A673 (cell line): Measurements from ENCODE around the gene SH3D19. TPM values are rescaled to one million over a fixed set of nuclear protein-coding genes. Genes with fewer than 3 reads are reported as not detected.

Experiments
- BruUV-seq: library from RNA; stranded (reverse); fragments of 400-500 nt; replicated peaks from 2 replicates; lab custom pipeline; 2021; lab: Mats Ljungman, UMichigan
- CTCF ChIA-PET: fragments of 300-600 bp; sonication (Branson Sonifier 250); formaldehyde crosslinking; loops from one replicate; lab custom pipeline; 2022; ENCODE audit warnings: antibody characterized with exemption; lab: Charles Lee
- POLR2A ChIA-PET: fragments of 300-600 bp; sonication (Branson Sonifier 250); formaldehyde crosslinking; loops from one replicate; lab custom pipeline; 2022; ENCODE audit warnings: antibody characterized with exemption; ENCODE audit not compliant: low non-redundant PET; lab: Charles Lee
- DNase-seq: peaks from one replicate; pipeline ENCODE4 v3.0.0-alpha.2; 2015; ENCODE audit warnings: low spot score
- H3K27ac ChIP-seq: fragments of 200-600 bp; sonication (generic); 2 replicates; pipeline ENCODE4 v1.5.1; 2016; ENCODE audit warnings: mixed run types, low read depth, mild to moderate bottlenecking, mixed read lengths, antibody characterized with exemption, low read length; ENCODE audit not compliant: poor library complexity, severe bottlenecking
- H3K27me3 ChIP-seq: fragments of 200-600 bp; sonication (generic); replicated peaks from 2 replicates; pipeline ENCODE4 v1.6.1; 2017; ENCODE audit warnings: mixed run types, low read depth, mild to moderate bottlenecking, mixed read lengths, antibody characterized with exemption, low read length; ENCODE audit not compliant: insufficient read depth, poor library complexity
- H3K36me3 ChIP-seq: fragments of 200-600 bp; sonication (generic); 2 replicates; pipeline ENCODE4 v1.6.1; 2016; ENCODE audit warnings: mixed run types, mild to moderate bottlenecking, mixed read lengths, antibody characterized with exemption, low read length; ENCODE audit not compliant: insufficient read depth, poor library complexity, severe bottlenecking
- H3K4me1 ChIP-seq: fragments of 200-600 bp; sonication (generic); 2 replicates; pipeline ENCODE4 v1.6.1; 2017; ENCODE audit warnings: mixed run types, mild to moderate bottlenecking, mixed read lengths, antibody characterized with exemption, low read length; ENCODE audit not compliant: insufficient read depth, poor library complexity, severe bottlenecking
- H3K4me3 ChIP-seq: fragments of 200-600 bp; sonication (generic); 2 replicates; pipeline ENCODE4 v1.5.1; 2016; ENCODE audit warnings: low read depth, mixed run types, mild to moderate bottlenecking, mixed read lengths, low read length; ENCODE audit not compliant: poor library complexity, severe bottlenecking
- H3K9me3 ChIP-seq: fragments of 200-600 bp; sonication (generic); 2 replicates; pipeline ENCODE4 v1.6.1; 2016; ENCODE audit warnings: mixed run types, low read depth, mild to moderate bottlenecking, mixed read lengths, antibody characterized with exemption, low read length; ENCODE audit not compliant: poor library complexity, severe bottlenecking
- CTCF ChIP-seq: fragments of 300-800, 200-600 bp; sonication (generic); conservative IDR thresholded peaks from 2 replicates; pipeline ENCODE4 v1.5.1; 2017; ENCODE audit warnings: low read depth, mild to moderate bottlenecking, antibody characterized with exemption, low read length, moderate library complexity, mixed read lengths
- EZH2 ChIP-seq: fragments of 200-600 bp; sonication (generic); IDR thresholded peaks from 2 replicates; pipeline ENCODE4 v1.6.1; 2017; ENCODE audit warnings: borderline replicate concordance, low read depth, mild to moderate bottlenecking, mixed read lengths, antibody characterized with exemption, low read length; ENCODE audit not compliant: poor library complexity, severe bottlenecking
- intact Hi-C: fragments of 100-400 bp; cut with micrococcal nuclease; formaldehyde crosslinking; loops from one replicate; pipeline ENCODE4 v1.10.0; 2022; ENCODE audit not compliant: unreplicated experiment
- total RNA-seq: library from RNA; stranded (reverse); gene quantifications from 2 replicates; pipeline ENCODE4 v1.2.3, GENCODE V29; 2021

SH3D19 gene
- total RNA-seq, 1 experiment from 2014 or later, result 0.86 TPM

- intact Hi-C loops, result no loop called here
- ChIA-PET CTCF (no interaction called here), POLR2A (no interaction called here)
- no peak overlapping the region for H3K4me3 ChIP-seq
- no peak overlapping the region for H3K27ac ChIP-seq
- no peaks in the 10 kb centered on the region for H3K9me3 ChIP-seq
- no peak for TF ChIP-seq EZH2
- no peak for TF ChIP-seq CTCF
- peaks cover 5% of the 10 kb centered on the region for H3K4me1 ChIP-seq
- peaks cover 1% of the 10 kb centered on the region for H3K36me3 ChIP-seq
- BruUV-seq, result no TSS peak
- no peaks in the 10 kb centered on the region for H3K27me3 ChIP-seq
- DNase-seq, result no peak
Observed at GRCh38 chr4:151095142-151095541, 230.3 kb downstream of the SH3D19 start.

GRCh38 chr4:151094290-151094751, 231.1 kb downstream of the SH3D19 start:
- H3K36me3 ChIP-seq, result no peaks in the 10 kb centered on the region
- no peak for DNase-seq
- no TSS peak for BruUV-seq
- H3K27ac ChIP-seq, result no peak overlapping the region
- no peaks in the 10 kb centered on the region for H3K9me3 ChIP-seq
- ChIA-PET POLR2A (no interaction called here), CTCF (no interaction called here)
- no peak overlapping the region for H3K4me3 ChIP-seq
- H3K4me1 ChIP-seq, result peaks cover 5% of the 10 kb centered on the region
- intact Hi-C loops, result no loop called here
- TF ChIP-seq CTCF (no peak), EZH2 (no peak)
- H3K27me3 ChIP-seq, result no peaks in the 10 kb centered on the region

GRCh38 chr4:151093203-151093602, 232.2 kb downstream of the SH3D19 start:
- H3K4me3 ChIP-seq, result no peak overlapping the region
- POLR2A ChIA-PET, result no interaction called here
- intact Hi-C loops, result no loop called here

More at GRCh38 chr4:151093203-151093602, 232.2 kb downstream of the SH3D19 start:
- H3K4me1 ChIP-seq, result no peaks in the 10 kb centered on the region
- H3K9me3 ChIP-seq, result no peaks in the 10 kb centered on the region
- no peaks in the 10 kb centered on the region for H3K36me3 ChIP-seq
- no peak overlapping the region for H3K27ac ChIP-seq
- TF ChIP-seq CTCF (no peak), EZH2 (no peak)
- DNase-seq, result no peak
- H3K27me3 ChIP-seq, result no peaks in the 10 kb centered on the region
- BruUV-seq, result no TSS peak
- CTCF ChIA-PET, result no interaction called here
